NB4 (cell line): ENCODE measurements around the gene BICD1.

Source experiments
- CTCF ChIP-seq: IDR thresholded peaks from one replicate; pipeline ENCODE4 v1.5.1; 2012; ENCODE audit warnings: low read depth, low read length
- MAX ChIP-seq: IDR thresholded peaks from 2 replicates; pipeline ENCODE4 v1.6.1; 2011; ENCODE audit warnings: low read depth, low read length
- POLR2A ChIP-seq: IDR thresholded peaks from 2 replicates; pipeline ENCODE4 v1.6.1; 2011; ENCODE audit warnings: mild to moderate bottlenecking; ENCODE audit not compliant: insufficient read length; ENCODE audit errors: extremely low read depth

GRCh38 chr12:32083489-32083888 is 23.2 kb upstream of the BICD1 start:
- TF ChIP-seq CTCF (no peak), MAX (no peak), POLR2A (no peak)
